H1 (cell line): Measurements from ENCODE around the gene CRNN. TPM values are rescaled to one million over a fixed set of nuclear protein-coding genes. Genes with fewer than 3 reads are reported as not detected.

ENCODE experiments used
- CTCF ChIA-PET: fragments of 300-600 bp; sonication (Branson Sonifier 250); formaldehyde crosslinking; loops from one replicate; lab custom pipeline; 2021; ENCODE audit not compliant: partially characterized antibody; lab: Charles Lee
- POLR2A ChIA-PET: fragments of 300-600 bp; sonication (Branson Sonifier 250); formaldehyde crosslinking; loops from one replicate; lab custom pipeline; 2021; ENCODE audit warnings: inconsistent platforms; ENCODE audit not compliant: partially characterized antibody; lab: Charles Lee
- DNase-seq, 2 experiments: peaks; one replicate each; pipeline versions ENCODE4 v3.0.0 to v3.0.0-alpha.2; 2010 to 2022; ENCODE audit warnings: low spot score in 2 of 2, low read depth in 1 of 2, mixed read lengths in 1 of 2
- FAIRE-seq: peaks from 2 replicates; lab custom pipeline; 2011; peaks lifted over from hg19 to GRCh38; lab: Jason Lieb, UNC
- H2AFZ ChIP-seq: 2 replicates; pipeline ENCODE4 v1.8.1; 2012; ENCODE audit warnings: low read length, inconsistent platforms
- H2AK5ac ChIP-seq: 2 replicates; pipeline ENCODE4 v1.6.1; 2013; ENCODE audit warnings: low read depth, low read length
- H2BK120ac ChIP-seq: replicated peaks from 2 replicates; pipeline ENCODE3; 2013; ENCODE audit warnings: low read depth, low read length, inconsistent platforms
- H2BK12ac ChIP-seq: 2 replicates; pipeline ENCODE4 v1.6.1; 2013; ENCODE audit warnings: low read depth, low read length
- H2BK15ac ChIP-seq: 2 replicates; pipeline ENCODE4 v1.6.1; 2013; ENCODE audit warnings: low read length
- H2BK20ac ChIP-seq: 2 replicates; pipeline ENCODE4 v1.6.1; 2013; ENCODE audit warnings: low read length
- H2BK5ac ChIP-seq: 2 replicates; pipeline ENCODE4 v1.6.1; 2013; ENCODE audit warnings: low read depth, low read length
- H3K14ac ChIP-seq: 2 replicates; pipeline ENCODE4 v1.6.1; 2013; ENCODE audit warnings: inconsistent platforms; ENCODE audit not compliant: insufficient read length
- H3K18ac ChIP-seq: 2 replicates; pipeline ENCODE4 v1.6.1; 2013; ENCODE audit warnings: low read length; ENCODE audit errors: extremely low read depth
- H3K23ac ChIP-seq: 2 replicates; pipeline ENCODE4 v1.6.1; 2013; ENCODE audit warnings: inconsistent platforms; ENCODE audit not compliant: insufficient read length
- H3K23me2 ChIP-seq: 2 replicates; pipeline ENCODE4 v1.6.1; 2013; ENCODE audit warnings: low read depth, low read length
- H3K27ac ChIP-seq: 2 replicates; pipeline ENCODE4 v1.6.1; 2011; ENCODE audit warnings: low read depth, low read length, inconsistent platforms
- H3K27me3 ChIP-seq, 4 experiments: replicated peaks in 1 of 4; 1 replicate in 1 of 4; 2 replicates in 3 of 4; pipeline versions ENCODE4 v1.6.1 to v1.8.1; 2011 to 2013; ENCODE audit warnings: low read length in 3 of 4, mild to moderate bottlenecking in 3 of 4, inconsistent platforms in 2 of 4, mixed read lengths in 2 of 4, moderate library complexity in 1 of 4; ENCODE audit not compliant: control insufficient read depth in 3 of 4, insufficient read depth in 3 of 4; ENCODE audit errors: extremely low read depth in 1 of 4
- H3K36me3 ChIP-seq, 4 experiments: 2 replicates each; pipeline versions ENCODE4 v1.6.1 to v1.8.1; 2011 to 2013; ENCODE audit warnings: mild to moderate bottlenecking in 4 of 4, low read length in 3 of 4, moderate library complexity in 2 of 4, control low read depth in 1 of 4, inconsistent platforms in 1 of 4; ENCODE audit not compliant: insufficient read depth in 4 of 4, control insufficient read depth in 2 of 4
- H3K4ac ChIP-seq: replicated peaks from 2 replicates; pipeline ENCODE3; 2013; ENCODE audit warnings: low read length, low read depth, mixed read lengths, inconsistent platforms; ENCODE audit not compliant: insufficient read length
- H3K4me1 ChIP-seq, 4 experiments: replicated peaks in 1 of 4; 1 replicate in 1 of 4; 2 replicates in 3 of 4; pipeline versions ENCODE4 v1.6.1 to v1.8.1; 2011 to 2013; ENCODE audit warnings: low read length in 3 of 4, inconsistent platforms in 2 of 4, mixed read lengths in 1 of 4; ENCODE audit not compliant: insufficient read depth in 4 of 4, control insufficient read depth in 3 of 4
- H3K4me2 ChIP-seq, 2 experiments: 2 replicates each; pipeline versions ENCODE4 v1.6.1 to v1.8.1; 2011 to 2013; ENCODE audit warnings: low read depth in 2 of 2, low read length in 2 of 2, control low read depth in 1 of 2, inconsistent platforms in 1 of 2, mild to moderate bottlenecking in 1 of 2; ENCODE audit not compliant: insufficient read depth in 1 of 2
- H3K4me3 ChIP-seq, 4 experiments: fragments of 200-600, 300-600 bp in 1 of 4; sonication (generic), shearing (Covaris generic), sonication (Bioruptor Twin) in 1 of 4; 2 replicates each; pipeline versions ENCODE4 v1.5.1 to v1.8.1; 2011 to 2016; ENCODE audit warnings: low read length in 4 of 4, low read depth in 3 of 4, control low read depth in 2 of 4, inconsistent platforms in 2 of 4, mild to moderate bottlenecking in 2 of 4, mixed read lengths in 1 of 4, moderate library complexity in 1 of 4; ENCODE audit not compliant: insufficient read depth in 2 of 4; ENCODE audit errors: extremely low read depth in 1 of 4
- H3K56ac ChIP-seq: replicated peaks from 2 replicates; pipeline ENCODE3; 2013; ENCODE audit warnings: low read depth, mild to moderate bottlenecking, mixed read lengths, low read length, inconsistent platforms; ENCODE audit not compliant: insufficient read length
- H3K79me1 ChIP-seq: 2 replicates; pipeline ENCODE4 v1.6.1; 2013; ENCODE audit warnings: low read depth, low read length, control low read depth
- H3K79me2 ChIP-seq, 2 experiments: 2 replicates each; pipeline versions ENCODE4 v1.6.1 to v1.8.1; 2012 to 2013; ENCODE audit warnings: low read length in 2 of 2, mild to moderate bottlenecking in 2 of 2, inconsistent platforms in 1 of 2; ENCODE audit not compliant: insufficient read depth in 2 of 2, control insufficient read depth in 1 of 2
- H3K9ac ChIP-seq, 4 experiments: replicated peaks in 1 of 4; 1 replicate in 1 of 4; 2 replicates in 3 of 4; pipeline versions ENCODE4 v1.6.1 to v1.8.1; 2011 to 2013; ENCODE audit warnings: low read depth in 3 of 4, low read length in 3 of 4, control low read depth in 2 of 4, mild to moderate bottlenecking in 2 of 4, moderate library complexity in 2 of 4, inconsistent platforms in 1 of 4; ENCODE audit errors: extremely low read depth in 1 of 4
- H3K9me3 ChIP-seq, 2 experiments: 2 replicates each; pipeline versions ENCODE4 v1.6.1 to v1.8.1; 2012 to 2013; ENCODE audit warnings: mild to moderate bottlenecking in 2 of 2, moderate library complexity in 2 of 2, control low read depth in 1 of 2, inconsistent platforms in 1 of 2, low read depth in 1 of 2, low read length in 1 of 2, mixed read lengths in 1 of 2; ENCODE audit not compliant: insufficient read depth in 2 of 2
- H4K20me1 ChIP-seq, 2 experiments: replicated peaks in 1 of 2; 2 replicates each; pipeline versions ENCODE3 to v1.8.1; 2011 to 2013; ENCODE audit warnings: inconsistent platforms in 2 of 2, low read length in 2 of 2, mild to moderate bottlenecking in 1 of 2; ENCODE audit not compliant: insufficient read depth in 2 of 2, control insufficient read depth in 1 of 2
- H4K5ac ChIP-seq: 2 replicates; pipeline ENCODE4 v1.6.1; 2013; ENCODE audit warnings: low read length, low read depth, mixed read lengths, inconsistent platforms; ENCODE audit not compliant: insufficient read length
- H4K8ac ChIP-seq: 2 replicates; pipeline ENCODE4 v1.8.0; 2013; ENCODE audit warnings: mild to moderate bottlenecking, moderate library complexity, low read length, inconsistent platforms; ENCODE audit not compliant: insufficient read depth; ENCODE audit errors: extremely low read depth
- H4K91ac ChIP-seq: replicated peaks from 2 replicates; pipeline ENCODE3; 2013; ENCODE audit warnings: low read length, mixed read lengths, inconsistent platforms; ENCODE audit not compliant: insufficient read length
- BACH1 ChIP-seq: IDR thresholded peaks from 2 replicates; pipeline ENCODE4 v1.6.1; 2012; ENCODE audit warnings: low read length, improper control_type of control experiment
- CBX5 ChIP-seq: fragments of 300-800, 300-1000 bp; sonication (generic); IDR thresholded peaks from 2 replicates; pipeline ENCODE4 v1.7.1; 2016; ENCODE audit warnings: antibody characterized with exemption, low read length, low read depth
- CEBPB ChIP-seq: IDR thresholded peaks from 2 replicates; pipeline ENCODE4 v1.6.1; 2012; ENCODE audit warnings: low read depth, low read length
- CHD2 ChIP-seq: IDR thresholded peaks from 2 replicates; pipeline ENCODE4 v1.6.1; 2012; ENCODE audit warnings: low read length, improper control_type of control experiment
- CTBP2 ChIP-seq: IDR thresholded peaks from 2 replicates; pipeline ENCODE4 v1.7.0; 2011; ENCODE audit warnings: borderline replicate concordance, mild to moderate bottlenecking, moderate library complexity, mixed read lengths, low read length; ENCODE audit not compliant: insufficient read depth, insufficient read length
- GTF2F1 ChIP-seq: IDR thresholded peaks from 2 replicates; pipeline ENCODE4 v1.6.1; 2012; ENCODE audit warnings: low read depth, low read length, improper control_type of control experiment, borderline replicate concordance
- HDAC2 ChIP-seq, 2 experiments: fragments of 300-600 bp in 1 of 2; sonication (generic) in 1 of 2; IDR thresholded peaks; 2 replicates each; pipeline ENCODE4 v1.6.1; 2011 to 2012; ENCODE audit warnings: low read depth in 2 of 2, low read length in 2 of 2, mild to moderate bottlenecking in 2 of 2, moderate library complexity in 2 of 2, borderline replicate concordance in 1 of 2, inconsistent platforms in 1 of 2
- JUND ChIP-seq: IDR thresholded peaks from 2 replicates; pipeline ENCODE4 v1.6.1; 2011; ENCODE audit warnings: mild to moderate bottlenecking, improper control_type of control experiment, low read length
- PHF8 ChIP-seq: fragments of 200-600 bp; sonication (generic); conservative IDR thresholded peaks from 2 replicates; pipeline ENCODE4 v1.7.1; 2012; ENCODE audit warnings: low read depth, mild to moderate bottlenecking, inconsistent platforms, low read length, moderate library complexity
- RNF2 ChIP-seq: fragments of 200-900, 300-1000 bp; sonication (generic); IDR thresholded peaks from 2 replicates; pipeline ENCODE4 v1.7.1; 2016; ENCODE audit warnings: borderline replicate concordance, low read depth, mild to moderate bottlenecking, antibody characterized with exemption, low read length; ENCODE audit not compliant: poor library complexity, severe bottlenecking; ENCODE audit errors: missing control alignments
- TAF7 ChIP-seq: optimal IDR thresholded peaks from 2 replicates; pipeline ENCODE3; 2011; ENCODE audit warnings: low read depth, mild to moderate bottlenecking, inconsistent platforms, low read length, moderate library complexity, borderline replicate concordance
- WGBS, 2 experiments: shearing (Covaris generic) in 1 of 2; methylation state at CpG; one replicate each; pipeline versions ENCODE4 v1.1.6 to v1.1.7; 2013 to 2015; ENCODE audit warnings: low lambda C conversion rate in 2 of 2, mixed read lengths in 2 of 2, inconsistent platforms in 1 of 2, low coverage in 1 of 2, missing lambda C conversion rate in 1 of 2; ENCODE audit not compliant: insufficient replicate concordance in 2 of 2, insufficient coverage in 1 of 2, insufficient read length in 1 of 2; ENCODE audit errors: extremely low coverage in 1 of 2, missing lambda C conversion rate in 1 of 2; 5-methylcytosine and 5-hydroxymethylcytosine counted together
- polyA plus RNA-seq, 7 experiments: library from polyadenylated mRNA; depleted of rRNA in 3 of 7; stranded (reverse) in 5 of 7; unstranded in 2 of 7; fragments of >200 nt in 5 of 7; fragments of 200-250 nt in 2 of 7; gene quantifications; 1 replicate in 5 of 7; 2 replicates in 1 of 7; 4 replicates in 1 of 7; pipeline versions ENCODE4 v1.2.1 to v1.2.3, GENCODE V29; 2011 to 2013; ENCODE audit warnings: missing spikeins in 2 of 7, mixed read lengths in 2 of 7
- total RNA-seq: library from RNA; stranded (reverse); fragmentation: NEBNext Ultra II Directional; extraction: Animal tissue kit (Norgen Biotek cat#: 25700); gene quantifications from 2 replicates; pipeline ENCODE4 v1.2.1, GENCODE V29; 2021
- TF ChIP-seq, protein P1 (sequence below): IDR thresholded peaks from 2 replicates; pipeline ENCODE4 v1.6.1; 2012; ENCODE audit warnings: low read length, inconsistent platforms

The CRNN gene
- total and polyA plus RNA-seq, 2 of the 8 experiments (the other 6 are each of a cell fraction or from before 2014, with no cell fraction given): not detected

DNA sequence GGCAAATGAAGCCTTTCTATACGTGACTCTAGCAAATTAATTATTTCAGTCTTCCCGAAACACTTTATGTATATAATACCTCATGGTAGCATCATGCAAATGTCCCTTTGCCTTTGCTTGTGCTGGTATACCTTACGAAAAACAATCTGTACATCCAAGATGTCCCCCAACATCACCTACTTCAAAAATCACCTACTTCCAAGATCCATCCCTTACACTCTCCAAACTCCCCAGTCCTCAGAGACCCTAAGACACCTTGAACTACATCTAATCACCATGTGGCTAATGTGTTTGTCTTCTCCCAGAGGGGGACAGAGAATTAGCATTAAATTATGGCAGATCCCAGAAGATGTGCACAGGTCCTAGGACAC, 46.5 kb upstream of the CRNN start:
- no peak overlapping the region for H3K4me3 ChIP-seq
- no peak overlapping the region for H2BK20ac ChIP-seq
- FAIRE-seq: no peak
- no peaks in the 10 kb centered on the region for H4K20me1 ChIP-seq
- no peak overlapping the region for H4K5ac ChIP-seq
- no peaks in the 10 kb centered on the region for H3K4me1 ChIP-seq
- WGBS, 2 experiments: 54% methylated on average over 3 of the region's 3 CpGs; no CpG with 5 or more reads in 1 of the 2 experiments
- no peak overlapping the region for H2AK5ac ChIP-seq
- no peak overlapping the region for H3K4me2 ChIP-seq
- no peaks in the 10 kb centered on the region for H3K79me1 ChIP-seq
- H3K27ac ChIP-seq: no peak overlapping the region
- no peaks in the 10 kb centered on the region; the same call in 1 of the 2 replicates for H3K23me2 ChIP-seq
- H3K27me3 ChIP-seq: no peaks in the 10 kb centered on the region
- no peak overlapping the region for H2AFZ ChIP-seq
- no peaks in the 10 kb centered on the region for H3K79me2 ChIP-seq
- H3K4ac ChIP-seq: no peak overlapping the region
- H3K36me3 ChIP-seq: no peaks in the 10 kb centered on the region
- H2BK120ac ChIP-seq: no peak overlapping the region
- H2BK15ac ChIP-seq: no peak overlapping the region
- POLR2A ChIA-PET: no interaction called here
- H3K23ac ChIP-seq: no peak overlapping the region
- H4K91ac ChIP-seq: no peak overlapping the region
- no peak overlapping the region for H3K14ac ChIP-seq
- CTCF ChIA-PET: interaction anchor here (3.3 kb wide), 1 partner anchor 406 kb away, joined by 21 read pairs; no protein-coding TSS in a partner anchor
- H2BK5ac ChIP-seq: no peak overlapping the region
- no peak for DNase-seq
- no peak overlapping the region for H3K9ac ChIP-seq
- H3K18ac ChIP-seq: no peak overlapping the region
- H2BK12ac ChIP-seq: no peak overlapping the region
- no peak overlapping the region for H3K56ac ChIP-seq
- peaks cover 17 to 48% of the 10 kb centered on the region in 2 experiments; a peak in 3 of 4 replicates for H3K9me3 ChIP-seq
- no peak overlapping the region for H4K8ac ChIP-seq
- TF ChIP-seq TAF7: no peak
- TF ChIP-seq, protein P1, sequence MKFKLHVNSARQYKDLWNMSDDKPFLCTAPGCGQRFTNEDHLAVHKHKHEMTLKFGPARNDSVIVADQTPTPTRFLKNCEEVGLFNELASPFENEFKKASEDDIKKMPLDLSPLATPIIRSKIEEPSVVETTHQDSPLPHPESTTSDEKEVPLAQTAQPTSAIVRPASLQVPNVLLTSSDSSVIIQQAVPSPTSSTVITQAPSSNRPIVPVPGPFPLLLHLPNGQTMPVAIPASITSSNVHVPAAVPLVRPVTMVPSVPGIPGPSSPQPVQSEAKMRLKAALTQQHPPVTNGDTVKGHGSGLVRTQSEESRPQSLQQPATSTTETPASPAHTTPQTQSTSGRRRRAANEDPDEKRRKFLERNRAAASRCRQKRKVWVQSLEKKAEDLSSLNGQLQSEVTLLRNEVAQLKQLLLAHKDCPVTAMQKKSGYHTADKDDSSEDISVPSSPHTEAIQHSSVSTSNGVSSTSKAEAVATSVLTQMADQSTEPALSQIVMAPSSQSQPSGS: no peak
- TF ChIP-seq GTF2F1: no peak
- TF ChIP-seq CBX5: no peak
- no peak for TF ChIP-seq CEBPB
- TF ChIP-seq BACH1: no peak
- no peak for TF ChIP-seq HDAC2 (IDR thresholded peaks at IDR 0.05; ENCODE audit: borderline replicate concordance in 1 of 2, low read depth in 2 of 2, low read length in 2 of 2)
- TF ChIP-seq CHD2: no peak
- no peak for TF ChIP-seq RNF2
- TF ChIP-seq PHF8: no peak
- no peak for TF ChIP-seq JUND
- no peak for TF ChIP-seq CTBP2
